K562 (cell line): ENCODE data around the gene LANCL1. TPM values are rescaled to one million over a fixed set of nuclear protein-coding genes. Genes with fewer than 3 reads are reported as not detected.

ENCODE experiments used
- ATAC-seq: fragments of 200-7000 bp; cut with Tn5 transposase; 3 replicates; pipeline ENCODE4 v1.9.1; 2020; ENCODE audit warnings: moderate library complexity
- BruUV-seq: library from RNA; stranded (reverse); fragments of 400-500 nt; replicated peaks from 2 replicates; lab custom pipeline; 2021; lab: Mats Ljungman, UMichigan
- CTCF ChIA-PET: fragments of 300-600 bp; formaldehyde crosslinking; extraction: SDS; loops from one replicate; lab custom pipeline; 2021; ENCODE audit warnings: low intra/inter-chr PET ratio; lab: Yijun Ruan, JAX
- POLR2A ChIA-PET: fragments of 300-600, 350-650 bp; sonication (Branson Sonifier 250); formaldehyde crosslinking; extraction: SDS; loops from one replicate; lab custom pipeline; 2021; ENCODE audit warnings: antibody characterized with exemption, inconsistent platforms; lab: Yijun Ruan, JAX
- DNase-seq, 4 experiments: peaks; one replicate each; pipeline versions ENCODE4 v3.0.0 to v3.0.0-alpha.2; 2011 to 2018; ENCODE audit warnings: low spot score in 3 of 4, mixed read lengths in 3 of 4; ENCODE audit errors: extremely low read depth in 1 of 4
- FAIRE-seq: peaks from 2 replicates; lab custom pipeline; 2011; peaks lifted over from hg19 to GRCh38; lab: Jason Lieb, UNC
- H2AFZ ChIP-seq: 2 replicates; pipeline ENCODE4 v1.6.0; 2011; ENCODE audit warnings: low read depth, low read length, control low read depth, inconsistent platforms
- H3K27ac ChIP-seq: fragments of 200-600 bp; 3 replicates; pipeline ENCODE4 v1.8.0; 2011; ENCODE audit warnings: low read depth, mild to moderate bottlenecking, control low read depth, inconsistent platforms, low read length, moderate library complexity, mixed read lengths; ENCODE audit errors: extremely low read depth
- H3K27me3 ChIP-seq, 2 experiments: fragments of 300-600 bp in 1 of 2; 2 replicates in 1 of 2; 3 replicates in 1 of 2; pipeline versions ENCODE4 v1.6.0 to v1.8.0; 2011; ENCODE audit warnings: inconsistent platforms in 2 of 2, low read length in 2 of 2, mild to moderate bottlenecking in 1 of 2, mixed read lengths in 1 of 2, moderate library complexity in 1 of 2; ENCODE audit not compliant: control insufficient read depth in 2 of 2, insufficient read depth in 2 of 2
- H3K36me3 ChIP-seq: fragments of 300-600 bp; 3 replicates; pipeline ENCODE4 v1.8.0; 2011; ENCODE audit warnings: mild to moderate bottlenecking, low read length, inconsistent platforms; ENCODE audit not compliant: control insufficient read depth, insufficient read depth
- H3K4me1 ChIP-seq, 2 experiments: fragments of 200-600 bp in 1 of 2; replicated peaks in 1 of 2; 2 replicates in 1 of 2; 3 replicates in 1 of 2; pipeline versions ENCODE4 v1.5.1 to v1.8.0; 2011; ENCODE audit warnings: inconsistent platforms in 2 of 2, low read length in 2 of 2, mild to moderate bottlenecking in 1 of 2, mixed read lengths in 1 of 2, moderate library complexity in 1 of 2; ENCODE audit not compliant: control insufficient read depth in 2 of 2, insufficient read depth in 2 of 2
- H3K4me2 ChIP-seq: 2 replicates; pipeline ENCODE4 v1.6.1; 2011; ENCODE audit warnings: low read length, control low read depth, inconsistent platforms, mixed read lengths; ENCODE audit not compliant: insufficient read depth
- H3K4me3 ChIP-seq: fragments of 200-600 bp; sonication (generic), shearing (Covaris generic); 2 replicates; pipeline ENCODE4 v1.5.1; 2016; ENCODE audit warnings: control low read depth, inconsistent platforms
- H3K79me2 ChIP-seq: fragments of 200-600 bp; 3 replicates; pipeline ENCODE4 v1.8.0; 2011; ENCODE audit warnings: low read length, inconsistent platforms; ENCODE audit not compliant: control insufficient read depth, insufficient read depth
- H3K9ac ChIP-seq, 2 experiments: 2 replicates each; pipeline versions ENCODE4 v1.6.0 to v1.6.1; 2011; ENCODE audit warnings: low read depth in 2 of 2, low read length in 2 of 2, control low read depth in 1 of 2, inconsistent platforms in 1 of 2, mild to moderate bottlenecking in 1 of 2, mixed read lengths in 1 of 2; ENCODE audit not compliant: insufficient read depth in 1 of 2
- H3K9me1 ChIP-seq: one replicate; pipeline ENCODE4 v1.6.0; 2011; ENCODE audit warnings: inconsistent platforms, mild to moderate bottlenecking, low read length, moderate library complexity; ENCODE audit not compliant: control insufficient read depth, insufficient read depth
- H3K9me3 ChIP-seq: replicated peaks from 2 replicates; pipeline ENCODE4 v1.5.1; 2011; ENCODE audit warnings: low read depth, low read length, inconsistent platforms; ENCODE audit not compliant: control insufficient read depth, insufficient read depth
- H4K20me1 ChIP-seq: replicated peaks from 2 replicates; pipeline ENCODE4 v1.6.1; 2011; ENCODE audit warnings: low read length, inconsistent platforms, mixed read lengths; ENCODE audit not compliant: control insufficient read depth, insufficient read depth
- BCOR ChIP-seq: fragments of 450-650 bp; IDR thresholded peaks from 2 replicates; pipeline ENCODE4 v1.6.1; 2016
- EWSR1 ChIP-seq: fragments of 450-650 bp; IDR thresholded peaks from 2 replicates; pipeline ENCODE4 v1.6.1; 2018; ENCODE audit warnings: borderline replicate concordance, mild to moderate bottlenecking, low read depth, moderate library complexity; ENCODE audit not compliant: partially characterized antibody
- FUS ChIP-seq: fragments of 200-400 bp; formaldehyde crosslinking; optimal IDR thresholded peaks from 2 replicates; pipeline ENCODE3; 2017; ENCODE audit warnings: low read depth, low read length
- IRF2 ChIP-seq: sonication (generic); formaldehyde crosslinking; IDR thresholded peaks from 2 replicates; pipeline ENCODE4 v1.8.1; 2022; ENCODE audit warnings: mild to moderate bottlenecking, missing genetic modification reagents
- JUNB ChIP-seq: fragments of 450-650 bp; formaldehyde crosslinking; conservative IDR thresholded peaks from 2 replicates; pipeline ENCODE4 v1.4.0; 2020; ENCODE audit warnings: mild to moderate bottlenecking
- KDM5B ChIP-seq: fragments of 200-600 bp; sonication (generic); IDR thresholded peaks from 2 replicates; pipeline ENCODE4 v1.6.1; 2012; ENCODE audit warnings: low read depth, mild to moderate bottlenecking, moderate library complexity, low read length, control low read depth, inconsistent platforms; ENCODE audit not compliant: insufficient replicate concordance
- KHSRP ChIP-seq: fragments of 450-650 bp; IDR thresholded peaks from 2 replicates; pipeline ENCODE4 v1.6.1; 2017
- NFIX ChIP-seq: fragments of 250-450 bp; sonication (Bioruptor Pico); IDR thresholded peaks from 2 replicates; pipeline ENCODE4 v1.4.0; 2020; ENCODE audit warnings: low read depth, mild to moderate bottlenecking, moderate library complexity
- PHF20 ChIP-seq: fragments of 450-650 bp; IDR thresholded peaks from 2 replicates; pipeline ENCODE4 v1.6.1; 2018; ENCODE audit not compliant: partially characterized antibody
- PHF21A ChIP-seq: fragments of 450-650 bp; IDR thresholded peaks from 2 replicates; pipeline ENCODE4 v1.6.1; 2017; ENCODE audit warnings: low read depth, borderline replicate concordance
- ZNF324 ChIP-seq: fragments of 250-450 bp; sonication (Bioruptor Pico); IDR thresholded peaks from 2 replicates; pipeline ENCODE4 v1.4.0; 2020; ENCODE audit warnings: mild to moderate bottlenecking
- ZNF77 ChIP-seq: fragments of 250-450 bp; sonication (Bioruptor Pico); IDR thresholded peaks from 2 replicates; pipeline ENCODE4 v1.5.0; 2020
- WGBS: fragments of 100-300 bp; shearing (Covaris generic); methylation state at CpG from one replicate; pipeline ENCODE4 v1.1.6; 2016; ENCODE audit warnings: low coverage, mixed read lengths; ENCODE audit not compliant: insufficient coverage; ENCODE audit errors: missing lambda C conversion rate; 5-methylcytosine and 5-hydroxymethylcytosine counted together
- in situ Hi-C: fragments of 300-500 bp; cut with MboI; formaldehyde crosslinking; loops from 4 replicates; pipeline ENCODE4 v1.15.0; 2018; ENCODE audit warnings: inconsistent platforms, mixed read lengths
- intact Hi-C: fragments of 100-400 bp; cut with micrococcal nuclease; formaldehyde crosslinking; loops from 2 replicates; pipeline ENCODE4 v1.14.2; 2022
- polyA plus RNA-seq, 8 experiments: library from polyadenylated mRNA; depleted of rRNA in 4 of 8; stranded (reverse) in 5 of 8; unstranded in 3 of 8; fragments of >200 nt; fragmentation: Nextera tagmentation in 2 of 8; fragmentation: Illumina TruSeq in 1 of 8; extraction: Ambion mirVana in 2 of 8; extraction: Trizol in 1 of 8; gene quantifications; 2 replicates each; pipeline versions ENCODE4 v1.2.1 to v1.2.3, GENCODE V29; 2011 to 2014; ENCODE audit warnings: inconsistent platforms in 1 of 8, missing spikeins in 1 of 8
- total RNA-seq, 7 experiments: library from RNA; depleted of rRNA in 6 of 7; stranded (reverse); fragments of >200 nt in 6 of 7; fragmentation: Illumina TruSeq in 2 of 7; extraction: Trizol in 2 of 7; gene quantifications; 2 replicates each; pipeline versions ENCODE4 v1.2.1 to v1.2.3, GENCODE V29; 2011 to 2021; ENCODE audit warnings: low replicate concordance in 1 of 7
- TF ChIP-seq, protein P1 (sequence below): fragments of 250-450 bp; sonication (Bioruptor Pico); IDR thresholded peaks from 2 replicates; pipeline ENCODE4 v1.5.1; 2021; ENCODE audit warnings: mild to moderate bottlenecking

LANCL1 gene
- total and polyA plus RNA-seq, 9 of the 15 experiments (the other 6 are each of a cell fraction or from before 2014, with no cell fraction given): 15.3 to 56.3 (median 30.1) TPM

DNA sequence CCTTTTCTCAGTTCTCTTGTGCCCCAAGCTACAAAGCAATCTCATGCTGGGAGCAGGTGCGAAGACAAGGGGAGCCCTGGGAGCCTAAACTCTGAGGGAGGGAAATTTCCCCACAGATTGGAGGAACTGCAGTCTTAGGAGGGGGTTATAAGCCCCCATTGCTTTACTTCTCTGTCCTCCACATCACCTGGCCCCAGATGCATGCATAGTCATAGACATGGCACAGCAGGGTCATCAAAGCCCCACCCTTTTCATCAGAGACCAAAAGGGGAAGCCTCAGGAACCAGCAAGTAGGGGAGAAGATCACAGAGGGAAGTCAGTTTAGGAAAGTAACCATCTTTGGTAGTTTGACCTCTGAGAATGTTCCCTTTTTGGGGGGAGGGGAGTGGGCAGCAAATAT lies 33.7 kb downstream of the LANCL1 start:
- Histone ChIP-seq H3K27ac (no peak overlapping the region), H3K27me3 (no peaks in the 10 kb centered on the region), H3K9me1 (no peaks in the 10 kb centered on the region), H4K20me1 (no peaks in the 10 kb centered on the region), H2AFZ (no peak overlapping the region), H3K4me2 (no peak overlapping the region), H3K9me3 (no peaks in the 10 kb centered on the region), H3K9ac (no peak overlapping the region), H3K79me2 (no peaks in the 10 kb centered on the region), H3K4me1 (no peaks in the 10 kb centered on the region), H3K4me3 (no peak overlapping the region), H3K36me3 (peaks cover 3% of the 10 kb centered on the region; the same call in 1 of the 3 replicates)
- no peak for FAIRE-seq
- in situ Hi-C loops (no loop called here), intact Hi-C loops (no loop called here)
- DNase-seq: no peak
- BruUV-seq: no TSS peak
- TF ChIP-seq KDM5B (no peak), IRF2 (CRISPR knock-in tag) (no peak), PHF21A (no peak), PHF20 (no peak), ZNF77 (CRISPR knock-in tag) (no peak), ZNF324 (CRISPR knock-in tag) (no peak), EWSR1 (no peak), FUS (no peak), KHSRP (no peak), BCOR (no peak), NFIX (CRISPR knock-in tag) (no peak), JUNB (no peak)
- TF ChIP-seq, protein P1, sequence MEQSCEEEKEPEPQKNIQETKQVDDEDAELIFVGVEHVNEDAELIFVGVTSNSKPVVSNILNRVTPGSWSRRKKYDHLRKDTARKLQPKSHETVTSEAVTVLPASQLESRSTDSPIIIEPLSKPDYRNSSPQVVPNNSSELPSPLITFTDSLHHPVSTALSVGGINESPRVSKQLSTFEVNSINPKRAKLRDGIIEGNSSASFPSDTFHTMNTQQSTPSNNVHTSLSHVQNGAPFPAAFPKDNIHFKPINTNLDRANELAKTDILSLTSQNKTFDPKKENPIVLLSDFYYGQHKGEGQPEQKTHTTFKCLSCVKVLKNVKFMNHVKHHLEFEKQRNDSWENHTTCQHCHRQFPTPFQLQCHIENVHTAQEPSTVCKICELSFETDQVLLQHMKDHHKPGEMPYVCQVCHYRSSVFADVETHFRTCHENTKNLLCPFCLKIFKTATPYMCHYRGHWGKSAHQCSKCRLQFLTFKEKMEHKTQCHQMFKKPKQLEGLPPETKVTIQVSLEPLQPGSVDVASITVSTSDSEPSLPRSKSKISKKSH: no peak
- no peak for ATAC-seq
- ChIA-PET POLR2A (no interaction called here), CTCF (no interaction called here)
- WGBS: 80% methylated on average over 1 of the region's 1 CpG
